Ecto neural progenitor cell (in vitro differentiated cells): ENCODE measurements around the gene EEIG1.

ENCODE experiments used
- DNase-seq: peaks from one replicate; pipeline ENCODE4 v3.0.0-alpha.2; 2018; ENCODE audit warnings: low spot score

The EEIG1 gene

GRCh38 chr9:128001151-128001778, 20.5 kb upstream of the EEIG1 start:
- no peak for DNase-seq

GRCh38 chr9:127999461-127999860, 18.7 kb upstream of the EEIG1 start:
- DNase-seq: no peak

GRCh38 chr9:127993721-127994120, 12.9 kb upstream of the EEIG1 start:
- no peak for DNase-seq

GRCh38 chr9:127991757-127992274, 11.0 kb upstream of the EEIG1 start:
- DNase-seq: no peak

GRCh38 chr9:127991017-127991756, 10.4 kb upstream of the EEIG1 start:
- no peak for DNase-seq

- DNase-seq: no peak
Measured at GRCh38 chr9:127990554-127990953, 9.8 kb upstream of the EEIG1 start.

GRCh38 chr9:127989094-127989493, 8.3 kb upstream of the EEIG1 start:
- no peak for DNase-seq

GRCh38 chr9:127987103-127987614, 6.4 kb upstream of the EEIG1 start:
- no peak for DNase-seq

- no peak for DNase-seq
Measured at GRCh38 chr9:127985011-127985410, 4.2 kb upstream of the EEIG1 start.

GRCh38 chr9:127983847-127984289, 3.1 kb upstream of the EEIG1 start:
- DNase-seq: peak; percentile 28

GRCh38 chr9:127982912-127983311, 2.1 kb upstream of the EEIG1 start:
- peak; percentile 38 for DNase-seq

GRCh38 chr9:127981559-127982121, 851 bp upstream of the EEIG1 start:
- DNase-seq: no peak

GRCh38 chr9:127980060-127980705, 606 bp downstream of the EEIG1 start:
- DNase-seq: peak; percentile 78

GRCh38 chr9:127979333-127980059, 1.3 kb downstream of the EEIG1 start:
- peak; percentile 68 for DNase-seq

- no peak for DNase-seq
Measured at GRCh38 chr9:127979015-127979332, 1.8 kb downstream of the EEIG1 start.

GRCh38 chr9:127977884-127978647, 2.7 kb downstream of the EEIG1 start:
- DNase-seq: peak; percentile 80

GRCh38 chr9:127977009-127977883, 3.5 kb downstream of the EEIG1 start:
- peak; percentile 46 for DNase-seq

GRCh38 chr9:127976498-127976897, 4.3 kb downstream of the EEIG1 start:
- DNase-seq: peak; percentile 39

- DNase-seq: peak; percentile 32
Measured at GRCh38 chr9:127975376-127976315, 5.1 kb downstream of the EEIG1 start.
